SKM-1 treated with dmso at 0.1 percent for 144 hours (cell line): ENCODE data around the gene ALDOA.
A peak's percentile ranks its signal among the peaks of the same experiment; 100 is the strongest.

Experiments used
- DNase-seq: peaks from one replicate; lab custom pipeline; 2025; ENCODE audit not compliant: unreplicated experiment; lab: John Stamatoyannopoulos, UW

ALDOA gene

GRCh38 chr16:30068750-30069610, 3.4 kb downstream of the ALDOA start:
- DNase-seq, result no peak

GRCh38 chr16:30069611-30070462, 4.3 kb downstream of the ALDOA start:
- no peak for DNase-seq

- no peak for DNase-seq
Measured at GRCh38 chr16:30070490-30070889, 4.9 kb downstream of the ALDOA start.

- peak; percentile 95 for DNase-seq
Measured at GRCh38 chr16:30075503-30076275, 10.1 kb downstream of the ALDOA start, which contains the start of gene PPP4C. TSS of gene PPP4C (plus strand) at chr16:30075994. CDS start at chr16:30076378, 384 bp downstream.

GRCh38 chr16:30076276-30076791, 10.8 kb downstream of the ALDOA start:
- DNase-seq, result no peak

- no peak for DNase-seq
Measured at GRCh38 chr16:30077656-30078055, 12.1 kb downstream of the ALDOA start.

- DNase-seq, result no peak
Measured at GRCh38 chr16:30078744-30079143, 13.2 kb downstream of the ALDOA start.

- DNase-seq, result no peak
Measured at GRCh38 chr16:30079480-30079879, 13.9 kb downstream of the ALDOA start.

GRCh38 chr16:30082545-30083090, 17.1 kb downstream of the ALDOA start:
- DNase-seq, result no peak

GRCh38 chr16:30083216-30084055, 17.9 kb downstream of the ALDOA start:
- no peak for DNase-seq

- no peak for DNase-seq
Measured at GRCh38 chr16:30084096-30084815, 18.7 kb downstream of the ALDOA start.

GRCh38 chr16:30084816-30085159, 19.2 kb downstream of the ALDOA start:
- no peak for DNase-seq

- no peak for DNase-seq
Measured at GRCh38 chr16:30085247-30085646, 19.7 kb downstream of the ALDOA start.

- no peak for DNase-seq
Measured at GRCh38 chr16:30085820-30086219, 20.3 kb downstream of the ALDOA start.

GRCh38 chr16:30086291-30087140, 21.0 kb downstream of the ALDOA start:
- no peak for DNase-seq

GRCh38 chr16:30087181-30087898, 21.8 kb downstream of the ALDOA start:
- DNase-seq, result peak; percentile 73

GRCh38 chr16:30088237-30088831, 22.8 kb downstream of the ALDOA start:
- DNase-seq, result no peak
